Measurements from ENCODE around the gene TMEM259. TPM values are rescaled to one million over a fixed set of nuclear protein-coding genes. Genes with fewer than 3 reads are reported as not detected.
A peak's percentile ranks its signal among the peaks of the same experiment; 100 is the strongest.

Gene TMEM259
- total and polyA plus RNA-seq, 2 of the 13 experiments (the other 11 are each of a cell fraction or from before 2014, with no cell fraction given) = 64.7 to 164 TPM

DNA sequence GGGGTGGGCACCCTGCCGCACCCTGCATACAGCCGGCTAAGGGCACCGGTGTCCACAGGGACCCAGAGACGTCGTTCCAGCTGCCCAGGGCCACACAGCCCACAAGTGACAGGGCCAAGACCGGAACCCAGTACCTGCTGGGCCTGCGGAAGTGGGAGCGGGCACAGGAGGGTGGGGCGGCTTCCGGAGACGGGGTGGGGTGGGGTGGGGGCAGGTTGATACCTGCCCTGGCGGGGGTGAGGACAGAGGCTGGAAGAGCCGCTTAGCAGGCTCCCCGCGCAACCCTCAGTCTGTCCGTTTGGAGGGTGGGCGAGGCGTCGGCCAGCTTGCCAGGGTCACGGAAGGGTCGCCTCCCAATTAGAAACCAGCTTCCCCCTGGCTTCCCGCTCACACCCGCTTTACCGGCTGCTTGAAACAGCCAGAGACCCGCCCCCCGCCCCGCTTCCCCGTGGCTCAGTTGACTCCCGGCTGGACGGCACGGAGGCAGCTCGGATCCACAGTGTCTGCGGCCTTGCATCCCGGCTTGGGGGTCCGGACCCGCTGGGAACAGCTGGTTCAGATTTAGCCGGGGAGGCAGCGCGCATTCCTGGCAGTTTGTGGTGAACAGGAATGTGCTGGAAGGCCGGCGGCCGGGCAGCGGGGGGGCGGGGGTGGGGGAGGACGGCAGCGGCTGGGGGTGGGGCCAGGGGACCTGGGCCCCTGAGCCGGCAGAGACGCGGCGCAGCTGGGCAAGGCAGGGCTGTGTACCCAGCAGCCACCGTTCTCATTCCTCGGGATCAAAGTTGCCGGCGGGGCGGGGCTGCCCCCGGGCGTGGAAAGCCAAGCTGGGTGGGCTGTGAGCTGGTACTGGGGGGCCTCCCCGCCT is 7.4 kb upstream of the TMEM259 start (continued):
- TF ChIP-seq ZSCAN22 (CRISPR knock-in tag; IDR thresholded peaks at IDR 0.05) (no peak), SALL1 (CRISPR knock-in tag; IDR thresholded peaks at IDR 0.05) (peak; percentile 38; the same call in 1 of the 2 replicates), ZFY (CRISPR knock-in tag; IDR thresholded peaks at IDR 0.05) (peak; percentile 58), MXD4 (CRISPR knock-in tag; IDR thresholded peaks at IDR 0.05) (peak; percentile 48; the same call in 1 of the 2 replicates), GATAD2A (CRISPR knock-in tag; IDR thresholded peaks at IDR 0.05) (no peak), ZNF557 (CRISPR knock-in tag; IDR thresholded peaks at IDR 0.05) (no peak), ZSCAN21 (CRISPR knock-in tag; IDR thresholded peaks at IDR 0.05; ENCODE audit: borderline replicate concordance) (no peak), SIX4 (CRISPR knock-in tag; IDR thresholded peaks at IDR 0.05) (no peak), TEAD2 (CRISPR knock-in tag; IDR thresholded peaks at IDR 0.05) (no peak), HOXA7 (CRISPR knock-in tag; IDR thresholded peaks at IDR 0.05) (no peak)
- TF ChIP-seq, protein P1, sequence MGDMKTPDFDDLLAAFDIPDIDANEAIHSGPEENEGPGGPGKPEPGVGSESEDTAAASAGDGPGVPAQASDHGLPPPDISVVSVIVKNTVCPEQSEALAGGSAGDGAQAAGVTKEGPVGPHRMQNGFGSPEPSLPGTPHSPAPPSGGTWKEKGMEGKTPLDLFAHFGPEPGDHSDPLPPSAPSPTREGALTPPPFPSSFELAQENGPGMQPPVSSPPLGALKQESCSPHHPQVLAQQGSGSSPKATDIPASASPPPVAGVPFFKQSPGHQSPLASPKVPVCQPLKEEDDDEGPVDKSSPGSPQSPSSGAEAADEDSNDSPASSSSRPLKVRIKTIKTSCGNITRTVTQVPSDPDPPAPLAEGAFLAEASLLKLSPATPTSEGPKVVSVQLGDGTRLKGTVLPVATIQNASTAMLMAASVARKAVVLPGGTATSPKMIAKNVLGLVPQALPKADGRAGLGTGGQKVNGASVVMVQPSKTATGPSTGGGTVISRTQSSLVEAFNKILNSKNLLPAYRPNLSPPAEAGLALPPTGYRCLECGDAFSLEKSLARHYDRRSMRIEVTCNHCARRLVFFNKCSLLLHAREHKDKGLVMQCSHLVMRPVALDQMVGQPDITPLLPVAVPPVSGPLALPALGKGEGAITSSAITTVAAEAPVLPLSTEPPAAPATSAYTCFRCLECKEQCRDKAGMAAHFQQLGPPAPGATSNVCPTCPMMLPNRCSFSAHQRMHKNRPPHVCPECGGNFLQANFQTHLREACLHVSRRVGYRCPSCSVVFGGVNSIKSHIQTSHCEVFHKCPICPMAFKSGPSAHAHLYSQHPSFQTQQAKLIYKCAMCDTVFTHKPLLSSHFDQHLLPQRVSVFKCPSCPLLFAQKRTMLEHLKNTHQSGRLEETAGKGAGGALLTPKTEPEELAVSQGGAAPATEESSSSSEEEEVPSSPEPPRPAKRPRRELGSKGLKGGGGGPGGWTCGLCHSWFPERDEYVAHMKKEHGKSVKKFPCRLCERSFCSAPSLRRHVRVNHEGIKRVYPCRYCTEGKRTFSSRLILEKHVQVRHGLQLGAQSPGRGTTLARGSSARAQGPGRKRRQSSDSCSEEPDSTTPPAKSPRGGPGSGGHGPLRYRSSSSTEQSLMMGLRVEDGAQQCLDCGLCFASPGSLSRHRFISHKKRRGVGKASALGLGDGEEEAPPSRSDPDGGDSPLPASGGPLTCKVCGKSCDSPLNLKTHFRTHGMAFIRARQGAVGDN (CRISPR knock-in tag; IDR thresholded peaks at IDR 0.05) = peak; percentile 78
- TF ChIP-seq, protein P2, sequence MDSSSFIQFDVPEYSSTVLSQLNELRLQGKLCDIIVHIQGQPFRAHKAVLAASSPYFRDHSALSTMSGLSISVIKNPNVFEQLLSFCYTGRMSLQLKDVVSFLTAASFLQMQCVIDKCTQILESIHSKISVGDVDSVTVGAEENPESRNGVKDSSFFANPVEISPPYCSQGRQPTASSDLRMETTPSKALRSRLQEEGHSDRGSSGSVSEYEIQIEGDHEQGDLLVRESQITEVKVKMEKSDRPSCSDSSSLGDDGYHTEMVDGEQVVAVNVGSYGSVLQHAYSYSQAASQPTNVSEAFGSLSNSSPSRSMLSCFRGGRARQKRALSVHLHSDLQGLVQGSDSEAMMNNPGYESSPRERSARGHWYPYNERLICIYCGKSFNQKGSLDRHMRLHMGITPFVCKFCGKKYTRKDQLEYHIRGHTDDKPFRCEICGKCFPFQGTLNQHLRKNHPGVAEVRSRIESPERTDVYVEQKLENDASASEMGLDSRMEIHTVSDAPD (CRISPR knock-in tag; IDR thresholded peaks at IDR 0.05) = 0 out of 2 replicates have a peak, but pooled peaks have one; percentile 19
- TF ChIP-seq, protein P3, sequence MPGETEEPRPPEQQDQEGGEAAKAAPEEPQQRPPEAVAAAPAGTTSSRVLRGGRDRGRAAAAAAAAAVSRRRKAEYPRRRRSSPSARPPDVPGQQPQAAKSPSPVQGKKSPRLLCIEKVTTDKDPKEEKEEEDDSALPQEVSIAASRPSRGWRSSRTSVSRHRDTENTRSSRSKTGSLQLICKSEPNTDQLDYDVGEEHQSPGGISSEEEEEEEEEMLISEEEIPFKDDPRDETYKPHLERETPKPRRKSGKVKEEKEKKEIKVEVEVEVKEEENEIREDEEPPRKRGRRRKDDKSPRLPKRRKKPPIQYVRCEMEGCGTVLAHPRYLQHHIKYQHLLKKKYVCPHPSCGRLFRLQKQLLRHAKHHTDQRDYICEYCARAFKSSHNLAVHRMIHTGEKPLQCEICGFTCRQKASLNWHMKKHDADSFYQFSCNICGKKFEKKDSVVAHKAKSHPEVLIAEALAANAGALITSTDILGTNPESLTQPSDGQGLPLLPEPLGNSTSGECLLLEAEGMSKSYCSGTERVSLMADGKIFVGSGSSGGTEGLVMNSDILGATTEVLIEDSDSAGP (CRISPR knock-in tag; IDR thresholded peaks at IDR 0.05; ENCODE audit: borderline replicate concordance) = no peak; the same call in 1 of the 2 replicates
- TF ChIP-seq, protein P4, sequence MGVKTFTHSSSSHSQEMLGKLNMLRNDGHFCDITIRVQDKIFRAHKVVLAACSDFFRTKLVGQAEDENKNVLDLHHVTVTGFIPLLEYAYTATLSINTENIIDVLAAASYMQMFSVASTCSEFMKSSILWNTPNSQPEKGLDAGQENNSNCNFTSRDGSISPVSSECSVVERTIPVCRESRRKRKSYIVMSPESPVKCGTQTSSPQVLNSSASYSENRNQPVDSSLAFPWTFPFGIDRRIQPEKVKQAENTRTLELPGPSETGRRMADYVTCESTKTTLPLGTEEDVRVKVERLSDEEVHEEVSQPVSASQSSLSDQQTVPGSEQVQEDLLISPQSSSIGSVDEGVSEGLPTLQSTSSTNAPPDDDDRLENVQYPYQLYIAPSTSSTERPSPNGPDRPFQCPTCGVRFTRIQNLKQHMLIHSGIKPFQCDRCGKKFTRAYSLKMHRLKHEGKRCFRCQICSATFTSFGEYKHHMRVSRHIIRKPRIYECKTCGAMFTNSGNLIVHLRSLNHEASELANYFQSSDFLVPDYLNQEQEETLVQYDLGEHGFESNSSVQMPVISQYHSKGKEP (CRISPR knock-in tag; IDR thresholded peaks at IDR 0.05) = no peak
- TF ChIP-seq, protein P5, sequence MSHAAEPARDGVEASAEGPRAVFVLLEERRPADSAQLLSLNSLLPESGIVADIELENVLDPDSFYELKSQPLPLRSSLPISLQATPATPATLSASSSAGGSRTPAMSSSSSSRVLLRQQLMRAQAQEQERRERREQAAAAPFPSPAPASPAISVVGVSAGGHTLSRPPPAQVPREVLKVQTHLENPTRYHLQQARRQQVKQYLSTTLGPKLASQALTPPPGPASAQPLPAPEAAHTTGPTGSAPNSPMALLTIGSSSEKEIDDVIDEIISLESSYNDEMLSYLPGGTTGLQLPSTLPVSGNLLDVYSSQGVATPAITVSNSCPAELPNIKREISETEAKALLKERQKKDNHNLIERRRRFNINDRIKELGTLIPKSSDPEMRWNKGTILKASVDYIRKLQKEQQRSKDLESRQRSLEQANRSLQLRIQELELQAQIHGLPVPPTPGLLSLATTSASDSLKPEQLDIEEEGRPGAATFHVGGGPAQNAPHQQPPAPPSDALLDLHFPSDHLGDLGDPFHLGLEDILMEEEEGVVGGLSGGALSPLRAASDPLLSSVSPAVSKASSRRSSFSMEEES (CRISPR knock-in tag; IDR thresholded peaks at IDR 0.05) = no peak
- TF ChIP-seq, protein P6, sequence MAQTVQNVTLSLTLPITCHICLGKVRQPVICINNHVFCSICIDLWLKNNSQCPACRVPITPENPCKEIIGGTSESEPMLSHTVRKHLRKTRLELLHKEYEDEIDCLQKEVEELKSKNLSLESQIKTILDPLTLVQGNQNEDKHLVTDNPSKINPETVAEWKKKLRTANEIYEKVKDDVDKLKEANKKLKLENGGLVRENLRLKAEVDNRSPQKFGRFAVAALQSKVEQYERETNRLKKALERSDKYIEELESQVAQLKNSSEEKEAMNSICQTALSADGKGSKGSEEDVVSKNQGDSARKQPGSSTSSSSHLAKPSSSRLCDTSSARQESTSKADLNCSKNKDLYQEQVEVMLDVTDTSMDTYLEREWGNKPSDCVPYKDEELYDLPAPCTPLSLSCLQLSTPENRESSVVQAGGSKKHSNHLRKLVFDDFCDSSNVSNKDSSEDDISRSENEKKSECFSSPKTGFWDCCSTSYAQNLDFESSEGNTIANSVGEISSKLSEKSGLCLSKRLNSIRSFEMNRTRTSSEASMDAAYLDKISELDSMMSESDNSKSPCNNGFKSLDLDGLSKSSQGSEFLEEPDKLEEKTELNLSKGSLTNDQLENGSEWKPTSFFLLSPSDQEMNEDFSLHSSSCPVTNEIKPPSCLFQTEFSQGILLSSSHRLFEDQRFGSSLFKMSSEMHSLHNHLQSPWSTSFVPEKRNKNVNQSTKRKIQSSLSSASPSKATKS (CRISPR knock-in tag; IDR thresholded peaks at IDR 0.05) = no peak

Data from HepG2 (cell line).